PC-3 (cell line): Measurements from ENCODE around the gene APEX1.

Experiments
- EZH2 ChIP-seq: fragments of 300-600 bp; sonication (generic); IDR thresholded peaks from one replicate; pipeline ENCODE4 v1.6.1; 2017; ENCODE audit warnings: antibody characterized with exemption, mild to moderate bottlenecking, low read length; ENCODE audit not compliant: unreplicated experiment
- EZH2phosphoT487 ChIP-seq: fragments of 300-600 bp; sonication (generic); IDR thresholded peaks from 2 replicates; pipeline ENCODE4 v1.6.1; 2018; ENCODE audit warnings: mild to moderate bottlenecking, antibody characterized with exemption, low read length, borderline replicate concordance
- TF ChIP-seq, protein P1 (sequence below): fragments of 300-600 bp; sonication (generic); conservative IDR thresholded peaks from 2 replicates; pipeline ENCODE4 v1.5.1; 2017; ENCODE audit warnings: antibody characterized with exemption, low read depth, mild to moderate bottlenecking, low read length

DNA sequence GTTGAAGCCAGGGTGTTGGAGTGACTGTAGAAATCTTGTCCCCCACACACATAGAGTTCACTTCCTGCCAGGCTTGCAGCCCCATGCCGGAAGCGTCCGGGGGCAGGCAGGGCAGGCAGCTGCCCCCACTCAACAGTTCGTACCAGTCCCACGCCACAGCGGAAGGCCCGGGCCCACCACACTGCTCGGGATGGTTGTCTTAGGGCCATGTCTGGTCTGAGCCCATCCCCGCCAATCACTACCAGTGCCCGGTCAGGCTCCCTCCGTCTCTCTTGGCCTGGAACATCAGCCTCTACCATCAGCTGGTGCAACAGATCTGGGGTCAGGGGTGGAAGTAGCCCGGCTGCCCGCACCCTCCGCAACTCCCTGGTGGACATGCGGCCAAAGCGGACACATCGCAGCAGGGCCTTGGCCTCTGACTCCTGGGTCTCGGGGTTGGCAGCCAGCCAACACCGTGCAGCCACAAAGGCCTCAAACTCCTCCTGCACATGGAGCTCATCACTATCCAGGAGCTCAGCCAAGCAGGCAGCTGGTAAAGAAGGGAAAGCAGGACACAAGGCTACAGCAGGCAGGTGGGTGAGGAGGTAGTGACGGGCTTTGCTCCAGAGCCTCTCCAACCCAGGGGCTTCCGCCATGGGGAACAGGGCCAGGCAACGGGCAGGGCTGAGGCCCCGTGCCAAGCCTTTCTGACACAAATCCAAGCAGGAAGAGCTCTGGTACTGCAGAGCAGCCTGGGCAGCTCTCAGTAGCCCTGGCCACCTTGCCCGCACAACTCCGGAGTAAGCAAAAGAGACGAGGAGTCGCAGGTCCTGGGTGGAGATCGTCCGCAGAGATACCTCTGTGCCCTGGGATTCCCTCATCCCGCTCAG lies 25.0 kb upstream of the APEX1 start:
- TF ChIP-seq, protein P1, sequence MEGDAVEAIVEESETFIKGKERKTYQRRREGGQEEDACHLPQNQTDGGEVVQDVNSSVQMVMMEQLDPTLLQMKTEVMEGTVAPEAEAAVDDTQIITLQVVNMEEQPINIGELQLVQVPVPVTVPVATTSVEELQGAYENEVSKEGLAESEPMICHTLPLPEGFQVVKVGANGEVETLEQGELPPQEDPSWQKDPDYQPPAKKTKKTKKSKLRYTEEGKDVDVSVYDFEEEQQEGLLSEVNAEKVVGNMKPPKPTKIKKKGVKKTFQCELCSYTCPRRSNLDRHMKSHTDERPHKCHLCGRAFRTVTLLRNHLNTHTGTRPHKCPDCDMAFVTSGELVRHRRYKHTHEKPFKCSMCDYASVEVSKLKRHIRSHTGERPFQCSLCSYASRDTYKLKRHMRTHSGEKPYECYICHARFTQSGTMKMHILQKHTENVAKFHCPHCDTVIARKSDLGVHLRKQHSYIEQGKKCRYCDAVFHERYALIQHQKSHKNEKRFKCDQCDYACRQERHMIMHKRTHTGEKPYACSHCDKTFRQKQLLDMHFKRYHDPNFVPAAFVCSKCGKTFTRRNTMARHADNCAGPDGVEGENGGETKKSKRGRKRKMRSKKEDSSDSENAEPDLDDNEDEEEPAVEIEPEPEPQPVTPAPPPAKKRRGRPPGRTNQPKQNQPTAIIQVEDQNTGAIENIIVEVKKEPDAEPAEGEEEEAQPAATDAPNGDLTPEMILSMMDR, result no peak
- TF ChIP-seq EZH2phosphoT487, result no peak
- TF ChIP-seq EZH2, result no peak
